Loucy (cell line): ENCODE results near the gene GPR17.

Experiments
- EZH2phosphoT487 ChIP-seq: fragments of 200-600 bp; IDR thresholded peaks from 2 replicates; pipeline ENCODE4 v1.6.1; 2018; ENCODE audit warnings: antibody characterized with exemption, mild to moderate bottlenecking, moderate library complexity, borderline replicate concordance
- TF ChIP-seq, protein P1 (sequence below): fragments of 200-600 bp; sonication (generic); conservative IDR thresholded peaks from 2 replicates; pipeline ENCODE4 v1.5.1; 2014; ENCODE audit warnings: mild to moderate bottlenecking, antibody characterized with exemption, low read length

DNA sequence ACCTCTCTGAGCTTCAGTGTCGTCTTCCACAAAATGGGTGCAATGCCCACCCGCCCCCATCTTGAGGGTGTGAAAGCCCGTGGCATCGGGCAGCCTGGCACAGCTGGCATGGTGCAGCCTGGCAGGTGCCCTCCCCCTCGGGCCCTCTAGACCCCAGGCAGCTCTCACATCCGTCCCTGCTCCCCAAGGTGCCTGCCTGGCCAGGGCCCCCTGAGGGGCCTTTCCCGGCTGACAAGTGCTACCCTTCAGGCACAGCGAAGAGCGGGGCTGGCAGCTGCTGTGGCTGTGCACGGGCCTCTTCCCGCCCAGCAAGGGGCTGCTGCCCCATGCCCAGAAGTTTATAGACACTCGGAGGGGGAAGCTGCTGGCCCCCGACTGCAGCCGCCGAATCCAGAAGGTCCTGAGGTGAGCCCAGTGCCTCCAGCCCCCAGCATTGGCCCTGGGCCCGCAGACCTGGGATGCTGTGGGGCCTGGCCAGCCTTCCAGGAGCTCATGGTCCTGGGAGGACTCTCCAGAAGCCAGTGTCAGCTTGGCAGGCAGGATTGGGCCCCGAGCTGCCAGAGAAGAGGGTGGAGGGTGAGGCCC is 13.9 kb upstream of the GPR17 start:
- TF ChIP-seq, protein P1, sequence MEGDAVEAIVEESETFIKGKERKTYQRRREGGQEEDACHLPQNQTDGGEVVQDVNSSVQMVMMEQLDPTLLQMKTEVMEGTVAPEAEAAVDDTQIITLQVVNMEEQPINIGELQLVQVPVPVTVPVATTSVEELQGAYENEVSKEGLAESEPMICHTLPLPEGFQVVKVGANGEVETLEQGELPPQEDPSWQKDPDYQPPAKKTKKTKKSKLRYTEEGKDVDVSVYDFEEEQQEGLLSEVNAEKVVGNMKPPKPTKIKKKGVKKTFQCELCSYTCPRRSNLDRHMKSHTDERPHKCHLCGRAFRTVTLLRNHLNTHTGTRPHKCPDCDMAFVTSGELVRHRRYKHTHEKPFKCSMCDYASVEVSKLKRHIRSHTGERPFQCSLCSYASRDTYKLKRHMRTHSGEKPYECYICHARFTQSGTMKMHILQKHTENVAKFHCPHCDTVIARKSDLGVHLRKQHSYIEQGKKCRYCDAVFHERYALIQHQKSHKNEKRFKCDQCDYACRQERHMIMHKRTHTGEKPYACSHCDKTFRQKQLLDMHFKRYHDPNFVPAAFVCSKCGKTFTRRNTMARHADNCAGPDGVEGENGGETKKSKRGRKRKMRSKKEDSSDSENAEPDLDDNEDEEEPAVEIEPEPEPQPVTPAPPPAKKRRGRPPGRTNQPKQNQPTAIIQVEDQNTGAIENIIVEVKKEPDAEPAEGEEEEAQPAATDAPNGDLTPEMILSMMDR: no peak
- no peak for TF ChIP-seq EZH2phosphoT487
